HepG2 (cell line): ENCODE results near the gene RSAD1. TPM values are rescaled to one million over a fixed set of nuclear protein-coding genes. Genes with fewer than 3 reads are reported as not detected.
A peak's percentile ranks its signal among the peaks of the same experiment; 100 is the strongest.

ENCODE experiments used
- EEA1 ChIP-seq: sonication (generic); formaldehyde crosslinking; IDR thresholded peaks from 2 replicates; pipeline ENCODE4 v1.5.1; 2020; ENCODE audit warnings: mild to moderate bottlenecking, missing genetic modification reagents, borderline replicate concordance
- FOXC1 ChIP-seq: sonication (generic); formaldehyde crosslinking; IDR thresholded peaks from 2 replicates; pipeline ENCODE4 v1.8.0; 2022; ENCODE audit warnings: mild to moderate bottlenecking, missing genetic modification reagents, borderline replicate concordance
- HNF4G ChIP-seq, 2 experiments: sonication (generic) in 1 of 2; formaldehyde crosslinking in 1 of 2; IDR thresholded peaks; 2 replicates each; pipeline versions ENCODE4 v1.4.0 to v1.6.1; 2011 to 2020; ENCODE audit warnings: borderline replicate concordance in 2 of 2, low read depth in 2 of 2, mild to moderate bottlenecking in 2 of 2, low read length in 1 of 2, missing genetic modification reagents in 1 of 2, moderate library complexity in 1 of 2
- HNRNPK ChIP-seq: fragments of 200-400 bp; formaldehyde crosslinking; IDR thresholded peaks from 2 replicates; pipeline ENCODE4 v1.6.1; 2018; ENCODE audit warnings: low read length, low read depth, moderate library complexity, mild to moderate bottlenecking; ENCODE audit not compliant: poor library complexity, severe bottlenecking
- KDM4B ChIP-seq: sonication (generic); formaldehyde crosslinking; IDR thresholded peaks from 2 replicates; pipeline ENCODE4 v1.4.0; 2020; ENCODE audit warnings: missing genetic modification reagents
- KMT2A ChIP-seq: sonication (generic); formaldehyde crosslinking; IDR thresholded peaks from 2 replicates; pipeline ENCODE4 v1.4.0; 2020; ENCODE audit warnings: missing genetic modification reagents
- NR3C1 ChIP-seq: sonication (generic); formaldehyde crosslinking; IDR thresholded peaks from 2 replicates; pipeline ENCODE4 v1.4.0; 2020; ENCODE audit warnings: missing genetic modification reagents
- RBM39 ChIP-seq: fragments of 200-400 bp; formaldehyde crosslinking; IDR thresholded peaks from one replicate; pipeline ENCODE4 v1.6.1; 2018; ENCODE audit warnings: antibody characterized with exemption, mild to moderate bottlenecking, low read depth, low read length; ENCODE audit not compliant: poor library complexity, severe bottlenecking
- SIN3A ChIP-seq: IDR thresholded peaks from 2 replicates; pipeline ENCODE4 v1.6.1; 2011; ENCODE audit warnings: low read depth, mild to moderate bottlenecking, control low read depth, low read length, borderline replicate concordance
- SMC3 ChIP-seq: IDR thresholded peaks from 2 replicates; pipeline ENCODE4 v1.6.1; 2011; ENCODE audit warnings: low read length, improper control_type of control experiment
- TCF7L2 ChIP-seq: IDR thresholded peaks from 2 replicates; pipeline ENCODE4 v1.6.1; 2011; ENCODE audit warnings: mild to moderate bottlenecking, low read depth, low read length, moderate library complexity
- TP53 ChIP-seq: sonication (generic); formaldehyde crosslinking; conservative IDR thresholded peaks from 2 replicates; pipeline ENCODE4 v1.4.0; 2020; ENCODE audit warnings: missing genetic modification reagents
- ZBTB3 ChIP-seq: sonication (generic); formaldehyde crosslinking; IDR thresholded peaks from 2 replicates; pipeline ENCODE4 v1.4.0; 2020; ENCODE audit warnings: low read depth, mild to moderate bottlenecking, moderate library complexity, missing genetic modification reagents, borderline replicate concordance
- ZNF225 ChIP-seq: sonication (generic); formaldehyde crosslinking; IDR thresholded peaks from 2 replicates; pipeline ENCODE4 v1.4.0; 2020; ENCODE audit warnings: mild to moderate bottlenecking, missing genetic modification reagents
- ZNF264 ChIP-seq: sonication (generic); formaldehyde crosslinking; IDR thresholded peaks from 2 replicates; pipeline ENCODE4 v1.4.0; 2020; ENCODE audit warnings: missing genetic modification reagents
- ZNF460 ChIP-seq: sonication (generic); formaldehyde crosslinking; IDR thresholded peaks from 2 replicates; pipeline ENCODE4 v1.5.1; 2020; ENCODE audit warnings: missing genetic modification reagents, mild to moderate bottlenecking, borderline replicate concordance
- ZNF501 ChIP-seq: sonication (generic); formaldehyde crosslinking; IDR thresholded peaks from 2 replicates; pipeline ENCODE4 v1.5.1; 2020; ENCODE audit warnings: mild to moderate bottlenecking, moderate library complexity, missing genetic modification reagents
- ZNF766 ChIP-seq: sonication (generic); formaldehyde crosslinking; IDR thresholded peaks from 2 replicates; pipeline ENCODE4 v1.5.0; 2020; ENCODE audit warnings: missing genetic modification reagents, borderline replicate concordance
- ZNF878 ChIP-seq: sonication (generic); formaldehyde crosslinking; IDR thresholded peaks from 2 replicates; pipeline ENCODE4 v1.8.1; 2023; ENCODE audit warnings: mild to moderate bottlenecking, missing genetic modification reagents, moderate library complexity
- ZNF891 ChIP-seq: sonication (generic); formaldehyde crosslinking; IDR thresholded peaks from 2 replicates; pipeline ENCODE4 v1.5.0; 2020; ENCODE audit warnings: mild to moderate bottlenecking, missing genetic modification reagents
- polyA plus RNA-seq, 8 experiments: library from polyadenylated mRNA; depleted of rRNA in 3 of 8; stranded (reverse) in 7 of 8; unstranded in 1 of 8; fragments of >200 nt; fragmentation: Illumina TruSeq in 4 of 8; extraction: Trizol in 4 of 8; gene quantifications; 2 replicates each; pipeline versions ENCODE4 v1.2.1 to v1.2.3, GENCODE V29; 2011 to 2016; ENCODE audit warnings: low read depth in 4 of 8, missing spikeins in 1 of 8, mixed read lengths in 1 of 8; ENCODE audit not compliant: insufficient read depth in 1 of 8
- total RNA-seq, 5 experiments: library from RNA; depleted of rRNA; stranded (reverse); fragments of >200 nt; fragmentation: Illumina TruSeq; extraction: Trizol; gene quantifications; 2 replicates each; pipeline ENCODE4 v1.2.3, GENCODE V29; 2016; ENCODE audit warnings: low read depth in 1 of 5
- TF ChIP-seq, protein P1 (sequence below): IDR thresholded peaks from 2 replicates; pipeline ENCODE4 v1.6.1; 2016
- TF ChIP-seq, protein P2 (sequence below): sonication (generic); formaldehyde crosslinking; IDR thresholded peaks from 2 replicates; pipeline ENCODE4 v1.8.1; 2023; ENCODE audit warnings: missing genetic modification reagents, inconsistent platforms, borderline replicate concordance
- TF ChIP-seq, protein P3 (sequence below): sonication (generic); formaldehyde crosslinking; IDR thresholded peaks from 2 replicates; pipeline ENCODE4 v1.5.0; 2020; ENCODE audit warnings: mild to moderate bottlenecking, missing genetic modification reagents, borderline replicate concordance
- TF ChIP-seq, protein P4 (sequence below): sonication (generic); formaldehyde crosslinking; IDR thresholded peaks from 2 replicates; pipeline ENCODE4 v1.4.0; 2020; ENCODE audit warnings: mild to moderate bottlenecking, missing genetic modification reagents, borderline replicate concordance

The RSAD1 gene
- total and polyA plus RNA-seq, 2 of the 13 experiments (the other 11 are each of a cell fraction or from before 2014, with no cell fraction given), result 22.7 to 27.7 TPM

DNA sequence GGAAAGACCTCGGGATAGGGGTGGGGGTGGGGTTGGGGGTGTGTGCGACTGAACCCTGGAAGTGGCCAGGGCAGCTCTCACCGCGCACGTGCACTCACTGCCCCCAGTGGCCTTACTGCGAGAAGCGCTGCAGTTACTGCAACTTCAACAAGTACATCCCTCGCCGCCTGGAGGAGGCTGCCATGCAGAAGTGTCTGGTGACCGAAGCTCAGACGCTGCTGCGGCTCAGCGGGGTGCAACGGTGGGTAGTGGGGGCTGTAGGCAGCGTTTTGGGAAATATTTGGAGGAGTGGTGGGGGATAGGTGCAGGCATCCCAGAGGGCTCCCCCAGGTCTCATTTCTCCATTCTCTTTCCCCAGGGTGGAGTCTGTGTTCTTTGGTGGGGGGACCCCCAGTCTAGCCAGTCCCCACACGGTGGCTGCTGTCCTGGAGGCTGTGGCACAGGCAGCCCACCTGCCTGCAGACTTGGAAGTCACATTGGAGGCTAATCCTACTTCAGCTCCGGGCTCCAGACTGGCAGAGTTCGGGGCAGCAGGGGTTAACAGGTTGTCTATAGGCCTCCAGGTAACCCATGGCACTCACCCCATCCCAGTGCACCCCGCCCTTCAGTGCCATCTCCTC is 972 bp downstream of the RSAD1 start (continued):
- TF ChIP-seq SIN3A, result no peak
- TF ChIP-seq RBM39, result no peak
- no peak for TF ChIP-seq SMC3
- TF ChIP-seq HNF4G (IDR thresholded peaks at IDR 0.05; ENCODE audit: borderline replicate concordance, low read depth, low read length), result no peak; the same call in 1 of the 2 replicates
- TF ChIP-seq HNF4G (CRISPR knock-in tag; IDR thresholded peaks at IDR 0.05; ENCODE audit: borderline replicate concordance, low read depth), result no peak
- TF ChIP-seq, protein P1, sequence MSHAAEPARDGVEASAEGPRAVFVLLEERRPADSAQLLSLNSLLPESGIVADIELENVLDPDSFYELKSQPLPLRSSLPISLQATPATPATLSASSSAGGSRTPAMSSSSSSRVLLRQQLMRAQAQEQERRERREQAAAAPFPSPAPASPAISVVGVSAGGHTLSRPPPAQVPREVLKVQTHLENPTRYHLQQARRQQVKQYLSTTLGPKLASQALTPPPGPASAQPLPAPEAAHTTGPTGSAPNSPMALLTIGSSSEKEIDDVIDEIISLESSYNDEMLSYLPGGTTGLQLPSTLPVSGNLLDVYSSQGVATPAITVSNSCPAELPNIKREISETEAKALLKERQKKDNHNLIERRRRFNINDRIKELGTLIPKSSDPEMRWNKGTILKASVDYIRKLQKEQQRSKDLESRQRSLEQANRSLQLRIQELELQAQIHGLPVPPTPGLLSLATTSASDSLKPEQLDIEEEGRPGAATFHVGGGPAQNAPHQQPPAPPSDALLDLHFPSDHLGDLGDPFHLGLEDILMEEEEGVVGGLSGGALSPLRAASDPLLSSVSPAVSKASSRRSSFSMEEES, result 0 out of 2 replicates have a peak, but pooled peaks have one; percentile 25
- no peak for TF ChIP-seq ZNF460 (CRISPR knock-in tag)
- TF ChIP-seq ZNF766 (CRISPR knock-in tag), result no peak
- TF ChIP-seq HNRNPK, result peak; percentile 87
- TF ChIP-seq, protein P2, sequence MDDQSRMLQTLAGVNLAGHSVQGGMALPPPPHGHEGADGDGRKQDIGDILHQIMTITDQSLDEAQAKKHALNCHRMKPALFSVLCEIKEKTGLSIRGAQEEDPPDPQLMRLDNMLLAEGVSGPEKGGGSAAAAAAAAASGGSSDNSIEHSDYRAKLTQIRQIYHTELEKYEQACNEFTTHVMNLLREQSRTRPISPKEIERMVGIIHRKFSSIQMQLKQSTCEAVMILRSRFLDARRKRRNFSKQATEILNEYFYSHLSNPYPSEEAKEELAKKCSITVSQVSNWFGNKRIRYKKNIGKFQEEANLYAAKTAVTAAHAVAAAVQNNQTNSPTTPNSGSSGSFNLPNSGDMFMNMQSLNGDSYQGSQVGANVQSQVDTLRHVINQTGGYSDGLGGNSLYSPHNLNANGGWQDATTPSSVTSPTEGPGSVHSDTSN (CRISPR knock-in tag), result no peak
- TF ChIP-seq TP53, result no peak
- TF ChIP-seq ZNF264 (CRISPR knock-in tag), result no peak
- TF ChIP-seq ZBTB3 (CRISPR knock-in tag), result no peak
- TF ChIP-seq ZNF878 (CRISPR knock-in tag), result no peak
- no peak for TF ChIP-seq NR3C1 (CRISPR knock-in tag)
- peak; percentile 36; the same call in 1 of the 2 replicates for TF ChIP-seq FOXC1 (CRISPR knock-in tag)
- TF ChIP-seq, protein P3, sequence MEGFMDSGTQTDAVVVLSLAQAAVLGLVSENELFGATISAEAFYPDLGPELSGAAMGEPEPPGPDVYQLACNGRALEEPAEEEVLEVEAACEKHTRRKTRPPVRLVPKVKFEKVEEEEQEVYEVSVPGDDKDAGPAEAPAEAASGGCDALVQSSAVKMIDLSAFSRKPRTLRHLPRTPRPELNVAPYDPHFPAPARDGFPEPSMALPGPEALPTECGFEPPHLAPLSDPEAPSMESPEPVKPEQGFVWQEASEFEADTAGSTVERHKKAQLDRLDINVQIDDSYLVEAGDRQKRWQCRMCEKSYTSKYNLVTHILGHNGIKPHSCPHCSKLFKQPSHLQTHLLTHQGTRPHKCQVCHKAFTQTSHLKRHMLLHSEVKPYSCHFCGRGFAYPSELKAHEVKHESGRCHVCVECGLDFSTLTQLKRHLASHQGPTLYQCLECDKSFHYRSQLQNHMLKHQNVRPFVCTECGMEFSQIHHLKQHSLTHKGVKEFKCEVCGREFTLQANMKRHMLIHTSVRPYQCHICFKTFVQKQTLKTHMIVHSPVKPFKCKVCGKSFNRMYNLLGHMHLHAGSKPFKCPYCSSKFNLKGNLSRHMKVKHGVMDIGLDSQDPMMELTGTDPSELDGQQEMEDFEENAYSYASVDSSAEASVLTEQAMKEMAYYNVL (CRISPR knock-in tag), result no peak
- no peak for TF ChIP-seq TCF7L2
- no peak for TF ChIP-seq ZNF501
- TF ChIP-seq EEA1 (CRISPR knock-in tag), result no peak
- TF ChIP-seq KDM4B (CRISPR knock-in tag), result no peak
- no peak for TF ChIP-seq ZNF225
- TF ChIP-seq ZNF891 (CRISPR knock-in tag), result peak; percentile 74; the same call in 1 of the 2 replicates
- TF ChIP-seq, protein P4, sequence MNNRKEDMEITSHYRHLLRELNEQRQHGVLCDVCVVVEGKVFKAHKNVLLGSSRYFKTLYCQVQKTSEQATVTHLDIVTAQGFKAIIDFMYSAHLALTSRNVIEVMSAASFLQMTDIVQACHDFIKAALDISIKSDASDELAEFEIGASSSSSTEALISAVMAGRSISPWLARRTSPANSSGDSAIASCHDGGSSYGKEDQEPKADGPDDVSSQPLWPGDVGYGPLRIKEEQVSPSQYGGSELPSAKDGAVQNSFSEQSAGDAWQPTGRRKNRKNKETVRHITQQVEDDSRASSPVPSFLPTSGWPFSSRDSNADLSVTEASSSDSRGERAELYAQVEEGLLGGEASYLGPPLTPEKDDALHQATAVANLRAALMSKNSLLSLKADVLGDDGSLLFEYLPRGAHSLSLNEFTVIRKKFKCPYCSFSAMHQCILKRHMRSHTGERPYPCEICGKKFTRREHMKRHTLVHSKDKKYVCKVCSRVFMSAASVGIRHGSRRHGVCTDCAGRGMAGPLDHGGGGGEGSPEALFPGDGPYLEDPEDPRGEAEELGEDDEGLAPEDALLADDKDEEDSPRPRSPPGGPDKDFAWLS (CRISPR knock-in tag), result no peak
- TF ChIP-seq KMT2A, result peak; percentile 75
